HepG2 (cell line): Measurements from ENCODE around the gene SMARCA4. TPM values are rescaled to one million over a fixed set of nuclear protein-coding genes. Genes with fewer than 3 reads are reported as not detected.

Source experiments
- RBM22 ChIP-seq: fragments of 200-400 bp; formaldehyde crosslinking; optimal IDR thresholded peaks from 2 replicates; pipeline ENCODE3; 2017; ENCODE audit warnings: mild to moderate bottlenecking, low read length, moderate library complexity
- RXRB ChIP-seq: IDR thresholded peaks from 2 replicates; pipeline ENCODE4 v1.6.1; 2016; ENCODE audit warnings: borderline replicate concordance, missing genetic modification reagents, missing compliant biosample characterization
- ZBTB38 ChIP-seq: sonication (generic); formaldehyde crosslinking; IDR thresholded peaks from 2 replicates; pipeline ENCODE4 v1.5.1; 2020; ENCODE audit warnings: mild to moderate bottlenecking, missing genetic modification reagents
- polyA plus RNA-seq, 8 experiments: library from polyadenylated mRNA; depleted of rRNA in 3 of 8; stranded (reverse) in 7 of 8; unstranded in 1 of 8; fragments of >200 nt; fragmentation: Illumina TruSeq in 4 of 8; extraction: Trizol in 4 of 8; gene quantifications; 2 replicates each; pipeline versions ENCODE4 v1.2.1 to v1.2.3, GENCODE V29; 2011 to 2016; ENCODE audit warnings: low read depth in 4 of 8, missing spikeins in 1 of 8, mixed read lengths in 1 of 8; ENCODE audit not compliant: insufficient read depth in 1 of 8
- small RNA-seq, 3 experiments: library from RNA; depleted of rRNA; stranded (forward); fragments of <200 nt; gene quantifications; one replicate each; pipeline ENCODE3, GENCODE V24; 2012; ENCODE audit warnings: low read depth in 2 of 3, low replicate concordance in 1 of 3; ENCODE audit not compliant: insufficient read length in 3 of 3, insufficient read depth in 2 of 3
- total RNA-seq, 5 experiments: library from RNA; depleted of rRNA; stranded (reverse); fragments of >200 nt; fragmentation: Illumina TruSeq; extraction: Trizol; gene quantifications; 2 replicates each; pipeline ENCODE4 v1.2.3, GENCODE V29; 2016; ENCODE audit warnings: low read depth in 1 of 5

The SMARCA4 gene
- total and polyA plus RNA-seq, 2 of the 13 experiments (the other 11 are each of a cell fraction or from before 2014, with no cell fraction given) = 25.4 to 45.9 TPM

GRCh38 chr19:11111771-11112144 is 150.9 kb downstream of the SMARCA4 start (continued):
- TF ChIP-seq RBM22 (no peak), ZBTB38 (CRISPR knock-in tag) (no peak), RXRB (CRISPR knock-in tag) (no peak)
- TF ChIP-seq, all 625 proteins: peak for 0

Small RNA genes within 50 kb of the gene (small RNA-seq; reads per million reads assigned to genes)
- gene RF02271 = 0 reads per million in 3 experiments
- 0 to 1.3 (median 0) reads per million in 3 experiments for gene RN7SL192P

Other genes starting within 250 kb of the SMARCA4 start
- gene DNM2, start 243.0 kb upstream of the SMARCA4 start, total RNA-seq (2016; rRNA removed; fragmentation: Illumina TruSeq; extraction: Trizol) = 41.7 and 48.2 TPM in 2 replicates
- 59.8 and 67.0 TPM in 2 replicates for gene DNM2, start 243.0 kb upstream of the SMARCA4 start, polyA plus RNA-seq (2011; rRNA removed)
- gene TMED1, start 124.8 kb upstream of the SMARCA4 start, total RNA-seq (2016; rRNA removed; fragmentation: Illumina TruSeq; extraction: Trizol) = 26.4 and 51.8 TPM in 2 replicates
- 48.3 and 59.9 TPM in 2 replicates for gene TMED1, start 124.8 kb upstream of the SMARCA4 start, polyA plus RNA-seq (2011; rRNA removed)
- not detected in 2 replicates for gene C19orf38, start 112.6 kb upstream of the SMARCA4 start, total RNA-seq (2016; rRNA removed; fragmentation: Illumina TruSeq; extraction: Trizol)
- 0.10 and 0.11 TPM in 2 replicates for gene C19orf38, start 112.6 kb upstream of the SMARCA4 start, polyA plus RNA-seq (2011; rRNA removed)
- gene CARM1, start 89.5 kb upstream of the SMARCA4 start, total RNA-seq (2016; rRNA removed; fragmentation: Illumina TruSeq; extraction: Trizol) = 21.9 and 27.6 TPM in 2 replicates
- 53.0 and 55.8 TPM in 2 replicates for gene CARM1, start 89.5 kb upstream of the SMARCA4 start, polyA plus RNA-seq (2011; rRNA removed)
- gene YIPF2, start 32.4 kb upstream of the SMARCA4 start, total RNA-seq (2016; rRNA removed; fragmentation: Illumina TruSeq; extraction: Trizol) = 22.7 and 37.3 TPM in 2 replicates
- 53.2 and 59.7 TPM in 2 replicates for gene YIPF2, start 32.4 kb upstream of the SMARCA4 start, polyA plus RNA-seq (2011; rRNA removed)
- 25.6 and 33.8 TPM in 2 replicates for gene TIMM29, start 32.2 kb upstream of the SMARCA4 start, total RNA-seq (2016; rRNA removed; fragmentation: Illumina TruSeq; extraction: Trizol)
- 7.0 and 7.1 TPM in 2 replicates for gene TIMM29, start 32.2 kb upstream of the SMARCA4 start, polyA plus RNA-seq (2011; rRNA removed)
- 24.0 and 51.6 TPM in 2 replicates for gene LDLR, start 128.4 kb downstream of the SMARCA4 start, total RNA-seq (2016; rRNA removed; fragmentation: Illumina TruSeq; extraction: Trizol)
- gene LDLR, start 128.4 kb downstream of the SMARCA4 start, polyA plus RNA-seq (2011; rRNA removed) = 92.5 and 135 TPM in 2 replicates
- gene SPC24, start 194.8 kb downstream of the SMARCA4 start, total RNA-seq (2016; rRNA removed; fragmentation: Illumina TruSeq; extraction: Trizol) = 46.2 and 63.2 TPM in 2 replicates
- gene SPC24, start 194.8 kb downstream of the SMARCA4 start, polyA plus RNA-seq (2011; rRNA removed) = 8.8 and 10.0 TPM in 2 replicates
- 11.0 and 12.9 TPM in 2 replicates for gene KANK2, start 236.5 kb downstream of the SMARCA4 start, total RNA-seq (2016; rRNA removed; fragmentation: Illumina TruSeq; extraction: Trizol)
- 5.7 and 6.8 TPM in 2 replicates for gene KANK2, start 236.5 kb downstream of the SMARCA4 start, polyA plus RNA-seq (2011; rRNA removed)